HepG2 (cell line): ENCODE results near the gene TPX2. TPM values are rescaled to one million over a fixed set of nuclear protein-coding genes. Genes with fewer than 3 reads are reported as not detected.

Source experiments
- CBX2 ChIP-seq, 2 experiments: fragments of 200-600 bp in 1 of 2; sonication (generic); formaldehyde crosslinking in 1 of 2; IDR thresholded peaks; 2 replicates each; pipeline versions ENCODE4 v1.7.0 to v1.8.1; 2018 to 2022; ENCODE audit warnings: low read depth in 2 of 2, low read length in 1 of 2, mild to moderate bottlenecking in 1 of 2, missing genetic modification reagents in 1 of 2
- GATA4 ChIP-seq: sonication (generic); IDR thresholded peaks from 2 replicates; pipeline ENCODE4 v1.6.1; 2016; ENCODE audit warnings: antibody characterized with exemption, low read depth, borderline replicate concordance
- HDAC6 ChIP-seq: fragments of 200-600 bp; sonication (generic); IDR thresholded peaks from 2 replicates; pipeline ENCODE4 v1.7.0; 2017; ENCODE audit warnings: mild to moderate bottlenecking, antibody characterized with exemption, low read length, low read depth
- HIVEP1 ChIP-seq: sonication (generic); formaldehyde crosslinking; IDR thresholded peaks from 2 replicates; pipeline ENCODE4 v1.4.0; 2020; ENCODE audit warnings: mild to moderate bottlenecking, missing genetic modification reagents
- HNRNPL ChIP-seq: fragments of 200-400 bp; formaldehyde crosslinking; IDR thresholded peaks from 2 replicates; pipeline ENCODE4 v1.6.1; 2017; ENCODE audit warnings: mild to moderate bottlenecking, low read depth, low read length
- KLF16 ChIP-seq, 2 experiments: sonication (generic) in 1 of 2; formaldehyde crosslinking in 1 of 2; IDR thresholded peaks; 2 replicates each; pipeline versions ENCODE4 v1.6.1 to v1.8.0; 2016 to 2023; ENCODE audit warnings: missing genetic modification reagents in 2 of 2, missing compliant biosample characterization in 1 of 2
- KMT2B ChIP-seq: IDR thresholded peaks from 2 replicates; pipeline ENCODE4 v1.6.1; 2016; ENCODE audit warnings: missing genetic modification reagents, missing compliant biosample characterization
- LCORL ChIP-seq, 2 experiments: fragments of 450-650 bp in 1 of 2; sonication (generic) in 1 of 2; formaldehyde crosslinking in 1 of 2; IDR thresholded peaks; 2 replicates each; pipeline versions ENCODE4 v1.5.0 to v1.6.1; 2017 to 2020; ENCODE audit warnings: antibody characterized with exemption in 1 of 2, missing genetic modification reagents in 1 of 2
- PBX3 ChIP-seq: sonication (generic); formaldehyde crosslinking; IDR thresholded peaks from 2 replicates; pipeline ENCODE4 v1.8.1; 2023; ENCODE audit warnings: missing genetic modification reagents, inconsistent platforms, borderline replicate concordance
- POLR2A ChIP-seq, 2 experiments: IDR thresholded peaks; 2 replicates each; pipeline ENCODE4 v1.6.1; 2011; ENCODE audit warnings: low read depth in 2 of 2, low read length in 2 of 2, mild to moderate bottlenecking in 1 of 2, moderate library complexity in 1 of 2; ENCODE audit not compliant: insufficient read depth in 1 of 2
- RXRB ChIP-seq: IDR thresholded peaks from 2 replicates; pipeline ENCODE4 v1.6.1; 2016; ENCODE audit warnings: borderline replicate concordance, missing genetic modification reagents, missing compliant biosample characterization
- TSC22D2 ChIP-seq: sonication (generic); formaldehyde crosslinking; IDR thresholded peaks from 2 replicates; pipeline ENCODE4 v1.5.1; 2020; ENCODE audit warnings: missing genetic modification reagents, mild to moderate bottlenecking, borderline replicate concordance
- ZFP91 ChIP-seq: sonication (generic); formaldehyde crosslinking; IDR thresholded peaks from 2 replicates; pipeline ENCODE4 v1.9.0; 2022; ENCODE audit warnings: missing genetic modification reagents, mild to moderate bottlenecking, borderline replicate concordance
- ZNF274 ChIP-seq: sonication (generic); formaldehyde crosslinking; IDR thresholded peaks from 2 replicates; pipeline ENCODE4 v1.5.1; 2020; ENCODE audit warnings: mild to moderate bottlenecking, missing genetic modification reagents
- ZNF34 ChIP-seq: sonication (generic); formaldehyde crosslinking; IDR thresholded peaks from 2 replicates; pipeline ENCODE4 v1.4.0; 2020; ENCODE audit warnings: mild to moderate bottlenecking, missing genetic modification reagents, borderline replicate concordance
- ZNF362 ChIP-seq: sonication (generic); formaldehyde crosslinking; IDR thresholded peaks from 2 replicates; pipeline ENCODE4 v1.4.0; 2020; ENCODE audit warnings: missing genetic modification reagents, mild to moderate bottlenecking, borderline replicate concordance
- ZNF460 ChIP-seq: sonication (generic); formaldehyde crosslinking; IDR thresholded peaks from 2 replicates; pipeline ENCODE4 v1.5.1; 2020; ENCODE audit warnings: missing genetic modification reagents, mild to moderate bottlenecking, borderline replicate concordance
- ZNF557 ChIP-seq: sonication (generic); formaldehyde crosslinking; IDR thresholded peaks from 2 replicates; pipeline ENCODE4 v1.4.0; 2020; ENCODE audit warnings: missing genetic modification reagents
- ZNF605 ChIP-seq: sonication (generic); formaldehyde crosslinking; IDR thresholded peaks from 2 replicates; pipeline ENCODE4 v1.8.0; 2022; ENCODE audit warnings: mild to moderate bottlenecking, missing genetic modification reagents
- ZNF652 ChIP-seq: IDR thresholded peaks from 2 replicates; pipeline ENCODE4 v1.6.1; 2016; ENCODE audit warnings: low read depth, borderline replicate concordance
- polyA plus RNA-seq, 8 experiments: library from polyadenylated mRNA; depleted of rRNA in 3 of 8; stranded (reverse) in 7 of 8; unstranded in 1 of 8; fragments of >200 nt; fragmentation: Illumina TruSeq in 4 of 8; extraction: Trizol in 4 of 8; gene quantifications; 2 replicates each; pipeline versions ENCODE4 v1.2.1 to v1.2.3, GENCODE V29; 2011 to 2016; ENCODE audit warnings: low read depth in 4 of 8, missing spikeins in 1 of 8, mixed read lengths in 1 of 8; ENCODE audit not compliant: insufficient read depth in 1 of 8
- total RNA-seq, 5 experiments: library from RNA; depleted of rRNA; stranded (reverse); fragments of >200 nt; fragmentation: Illumina TruSeq; extraction: Trizol; gene quantifications; 2 replicates each; pipeline ENCODE4 v1.2.3, GENCODE V29; 2016; ENCODE audit warnings: low read depth in 1 of 5
- TF ChIP-seq, protein P1 (sequence below): sonication (generic); formaldehyde crosslinking; IDR thresholded peaks from 2 replicates; pipeline ENCODE4 v1.5.1; 2020; ENCODE audit warnings: mild to moderate bottlenecking, missing genetic modification reagents

Gene TPX2
- total and polyA plus RNA-seq, 2 of the 13 experiments (the other 11 are each of a cell fraction or from before 2014, with no cell fraction given) = 34.3 to 124 TPM

DNA sequence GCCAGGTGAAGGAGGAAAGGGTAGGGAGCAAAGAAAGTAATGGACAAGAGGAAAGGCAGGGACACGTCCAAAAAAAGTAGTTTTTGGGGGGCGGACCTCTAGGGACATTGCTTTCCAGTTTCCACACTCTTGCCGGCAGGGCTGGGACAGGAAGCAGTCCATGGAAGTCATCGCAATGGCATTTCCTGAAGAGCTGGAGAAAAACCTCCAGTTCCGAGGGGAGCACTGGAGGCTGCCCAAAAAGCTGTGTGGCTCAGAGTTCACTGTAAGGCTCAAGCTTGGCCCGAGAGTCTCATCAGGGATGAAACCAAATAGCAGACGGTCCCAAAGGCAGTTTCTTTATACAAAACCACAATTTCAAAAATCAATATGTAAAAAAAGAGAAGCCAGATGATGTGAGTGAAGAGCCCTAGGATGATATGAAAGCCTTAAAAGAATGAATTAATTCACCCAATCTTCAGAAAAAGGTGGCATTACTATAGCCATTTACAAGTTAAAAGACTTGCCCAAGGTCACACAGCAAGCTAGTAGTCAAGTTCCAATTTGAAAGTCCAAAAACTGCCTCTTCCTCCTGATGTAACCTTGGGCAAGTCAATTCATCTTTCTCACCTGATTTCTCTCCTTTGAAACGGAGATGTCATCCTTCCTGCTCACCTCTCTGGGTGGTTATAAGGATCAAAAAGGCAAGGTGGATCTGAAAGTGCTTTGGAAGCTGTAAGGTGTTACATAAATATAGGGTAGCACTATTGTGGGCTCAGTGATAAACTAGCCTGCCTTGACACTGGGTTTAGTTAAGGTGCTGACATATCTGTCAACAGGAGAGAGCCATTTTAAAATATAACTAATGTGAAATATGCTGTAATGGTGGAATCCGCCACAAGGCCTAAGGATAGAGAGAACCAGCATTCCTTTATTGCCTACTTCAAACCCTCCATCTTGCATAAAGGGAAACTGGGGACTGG, 25.5 kb upstream of the TPX2 start (continued):
- no peak for TF ChIP-seq TSC22D2 (CRISPR knock-in tag)
- no peak for TF ChIP-seq ZNF605 (CRISPR knock-in tag)
- TF ChIP-seq POLR2A (IDR thresholded peaks at IDR 0.05; ENCODE audit: insufficient read depth in 1 of 2, low read depth in 2 of 2, low read length in 2 of 2) = peak in 1 of 2 experiments; percentile 53; a peak in 2 of 4 replicates
- 0 out of 2 replicates have a peak, but pooled peaks have one; percentile 31 for TF ChIP-seq KMT2B (CRISPR knock-in tag)
- TF ChIP-seq KLF16 (CRISPR knock-in tag; IDR thresholded peaks at IDR 0.05) = no peak
- TF ChIP-seq HDAC6 = no peak
- no peak for TF ChIP-seq LCORL (IDR thresholded peaks at IDR 0.05)
- TF ChIP-seq LCORL (CRISPR knock-in tag; IDR thresholded peaks at IDR 0.05) = peak; percentile 92
- no peak for TF ChIP-seq ZNF362 (CRISPR knock-in tag)
- TF ChIP-seq, protein P1, sequence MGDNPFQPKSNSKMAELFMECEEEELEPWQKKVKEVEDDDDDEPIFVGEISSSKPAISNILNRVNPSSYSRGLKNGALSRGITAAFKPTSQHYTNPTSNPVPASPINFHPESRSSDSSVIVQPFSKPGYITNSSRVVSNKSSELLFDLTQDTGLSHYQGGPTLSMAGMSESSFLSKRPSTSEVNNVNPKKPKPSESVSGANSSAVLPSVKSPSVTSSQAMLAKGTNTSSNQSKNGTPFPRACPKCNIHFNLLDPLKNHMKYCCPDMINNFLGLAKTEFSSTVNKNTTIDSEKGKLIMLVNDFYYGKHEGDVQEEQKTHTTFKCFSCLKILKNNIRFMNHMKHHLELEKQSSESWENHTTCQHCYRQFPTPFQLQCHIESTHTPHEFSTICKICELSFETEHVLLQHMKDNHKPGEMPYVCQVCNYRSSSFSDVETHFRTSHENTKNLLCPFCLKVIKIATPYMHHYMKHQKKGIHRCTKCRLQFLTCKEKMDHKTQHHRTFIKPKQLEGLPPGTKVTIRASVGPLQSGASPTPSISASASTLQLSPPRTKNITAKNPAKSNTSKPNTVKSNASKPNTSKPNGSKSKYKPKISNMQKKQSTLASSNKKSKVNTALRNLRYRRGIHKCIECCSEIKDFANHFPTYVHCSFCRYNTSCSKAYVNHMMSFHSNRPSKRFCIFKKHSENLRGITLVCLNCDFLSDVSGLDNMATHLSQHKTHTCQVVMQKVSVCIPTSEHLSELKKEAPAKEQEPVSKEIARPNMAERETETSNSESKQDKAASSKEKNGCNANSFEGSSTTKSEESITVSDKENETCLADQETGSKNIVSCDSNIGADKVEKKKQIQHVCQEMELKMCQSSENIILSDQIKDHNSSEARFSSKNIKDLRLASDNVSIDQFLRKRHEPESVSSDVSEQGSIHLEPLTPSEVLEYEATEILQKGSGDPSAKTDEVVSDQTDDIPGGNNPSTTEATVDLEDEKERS (CRISPR knock-in tag) = peak; percentile 52; the same call in 1 of the 2 replicates
- TF ChIP-seq ZNF652 (CRISPR knock-in tag) = no peak
- no peak for TF ChIP-seq ZNF274 (CRISPR knock-in tag)
- no peak for TF ChIP-seq ZNF34 (CRISPR knock-in tag)
- TF ChIP-seq CBX2 (IDR thresholded peaks at IDR 0.05; ENCODE audit: low read depth, low read length) = no peak
- TF ChIP-seq CBX2 (CRISPR knock-in tag; IDR thresholded peaks at IDR 0.05; ENCODE audit: low read depth) = no peak
- 0 out of 2 replicates have a peak, but pooled peaks have one; percentile 16 for TF ChIP-seq ZNF557
- no peak for TF ChIP-seq HIVEP1 (CRISPR knock-in tag)
- no peak for TF ChIP-seq RXRB (CRISPR knock-in tag)
- TF ChIP-seq HNRNPL = no peak
- no peak; the same call in 1 of the 2 replicates for TF ChIP-seq ZFP91 (CRISPR knock-in tag)
- no peak for TF ChIP-seq ZNF460 (CRISPR knock-in tag)
- TF ChIP-seq PBX3 (CRISPR knock-in tag) = no peak
- TF ChIP-seq GATA4 = no peak
